Measurements from ENCODE around the gene NEU2. TPM values are rescaled to one million over a fixed set of nuclear protein-coding genes. Genes with fewer than 3 reads are reported as not detected.
"Not testable (repeated sequence)": the region's sequence is repeated elsewhere in the genome, so short reads cannot be mapped to it uniquely, and the experiment has no call there.

The NEU2 gene
- total RNA-seq, 2 donors from 2014 or later: not detected

DNA sequence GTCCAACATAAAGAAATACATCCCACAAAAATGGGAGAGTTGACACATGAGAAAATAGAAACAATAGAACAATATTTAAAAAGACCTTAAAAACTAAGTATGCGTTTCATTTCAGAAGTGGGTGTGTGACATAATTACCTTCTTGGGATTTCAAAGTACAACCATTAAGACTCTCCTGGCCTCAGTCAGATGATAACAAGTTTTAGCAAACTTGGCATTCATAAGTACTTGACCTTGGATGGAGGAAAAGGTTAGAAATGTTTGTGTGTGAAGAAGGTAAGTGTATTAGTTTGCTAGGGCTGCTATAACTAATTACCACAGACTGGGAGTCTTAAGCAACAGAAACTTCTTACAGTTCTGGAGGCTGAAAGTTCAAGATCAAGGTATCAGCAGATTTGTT is 14.5 kb upstream of the NEU2 start:
- no peaks in the 10 kb centered on the region for H3K9me3 ChIP-seq
- H3K27ac ChIP-seq: no peak overlapping the region
- WGBS, 2 donors: 97 to 100% methylated on average over 1 of the region's 1 CpG
- TF ChIP-seq, protein P1, sequence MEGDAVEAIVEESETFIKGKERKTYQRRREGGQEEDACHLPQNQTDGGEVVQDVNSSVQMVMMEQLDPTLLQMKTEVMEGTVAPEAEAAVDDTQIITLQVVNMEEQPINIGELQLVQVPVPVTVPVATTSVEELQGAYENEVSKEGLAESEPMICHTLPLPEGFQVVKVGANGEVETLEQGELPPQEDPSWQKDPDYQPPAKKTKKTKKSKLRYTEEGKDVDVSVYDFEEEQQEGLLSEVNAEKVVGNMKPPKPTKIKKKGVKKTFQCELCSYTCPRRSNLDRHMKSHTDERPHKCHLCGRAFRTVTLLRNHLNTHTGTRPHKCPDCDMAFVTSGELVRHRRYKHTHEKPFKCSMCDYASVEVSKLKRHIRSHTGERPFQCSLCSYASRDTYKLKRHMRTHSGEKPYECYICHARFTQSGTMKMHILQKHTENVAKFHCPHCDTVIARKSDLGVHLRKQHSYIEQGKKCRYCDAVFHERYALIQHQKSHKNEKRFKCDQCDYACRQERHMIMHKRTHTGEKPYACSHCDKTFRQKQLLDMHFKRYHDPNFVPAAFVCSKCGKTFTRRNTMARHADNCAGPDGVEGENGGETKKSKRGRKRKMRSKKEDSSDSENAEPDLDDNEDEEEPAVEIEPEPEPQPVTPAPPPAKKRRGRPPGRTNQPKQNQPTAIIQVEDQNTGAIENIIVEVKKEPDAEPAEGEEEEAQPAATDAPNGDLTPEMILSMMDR (IDR thresholded peaks at IDR 0.05): no peak
- TF ChIP-seq POLR2A (IDR thresholded peaks at IDR 0.05): no peak
- no peaks in the 10 kb centered on the region for H3K36me3 ChIP-seq (replicated peaks in 1 of 2; ENCODE audit: insufficient read depth in 1 of 2, low read depth in 2 of 2)
- no peak overlapping the region for H3K4me3 ChIP-seq
- no peaks in the 10 kb centered on the region for H3K27me3 ChIP-seq
- ATAC-seq (no peak), DNase-seq (no peak)
- intact Hi-C loops (cut with DNase I): no loop called here
- H3K4me1 ChIP-seq: peaks cover 5% of the 10 kb centered on the region

DNA sequence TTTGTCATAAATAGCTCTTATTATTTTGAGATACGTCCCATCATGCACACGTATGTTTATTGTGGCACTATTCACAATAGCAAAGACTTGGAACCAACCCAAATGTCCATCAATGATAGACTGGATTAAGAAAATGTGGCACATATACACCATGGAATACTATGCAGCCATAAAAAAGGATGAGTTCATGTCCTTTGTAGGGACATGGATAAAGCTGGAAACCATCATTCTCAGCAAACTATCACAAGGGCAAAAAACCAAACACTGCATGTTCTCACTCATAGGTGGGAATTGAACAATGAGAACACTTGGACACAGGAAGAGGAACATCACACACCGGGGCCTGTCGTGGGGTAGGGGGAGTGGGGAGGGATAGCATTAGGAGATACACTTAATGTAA is 12.9 kb upstream of the NEU2 start:
- H3K36me3 ChIP-seq (replicated peaks in 1 of 2; ENCODE audit: insufficient read depth in 1 of 2, low read depth in 2 of 2); H3K4me3 ChIP-seq; intact Hi-C loops (cut with DNase I); ATAC-seq; H3K9me3 ChIP-seq; H3K27ac ChIP-seq; H3K4me1 ChIP-seq; H3K27me3 ChIP-seq; DNase-seq: not testable (repeated sequence)
- 83 to 90% methylated on average over 4 of the region's 4 CpGs for WGBS, 2 donors

- no peaks in the 10 kb centered on the region for H3K4me1 ChIP-seq
- H3K27ac ChIP-seq: no peak overlapping the region
- no peak overlapping the region for H3K4me3 ChIP-seq
- no peaks in the 10 kb centered on the region for H3K36me3 ChIP-seq (replicated peaks in 1 of 2; ENCODE audit: insufficient read depth in 1 of 2, low read depth in 2 of 2)
- no peak for DNase-seq
- 66 to 84% methylated on average over 2 of the region's 2 CpGs for WGBS, 2 donors
- no peaks in the 10 kb centered on the region for H3K9me3 ChIP-seq
- intact Hi-C loops (cut with DNase I): no loop called here
- no peak for ATAC-seq
- H3K27me3 ChIP-seq: no peaks in the 10 kb centered on the region
- TF ChIP-seq, protein P1 (IDR thresholded peaks at IDR 0.05): no peak
- TF ChIP-seq POLR2A (IDR thresholded peaks at IDR 0.05): no peak
These were observed 12.0 kb upstream of the NEU2 start for GRCh38 chr2:233020454-233020853.

DNA sequence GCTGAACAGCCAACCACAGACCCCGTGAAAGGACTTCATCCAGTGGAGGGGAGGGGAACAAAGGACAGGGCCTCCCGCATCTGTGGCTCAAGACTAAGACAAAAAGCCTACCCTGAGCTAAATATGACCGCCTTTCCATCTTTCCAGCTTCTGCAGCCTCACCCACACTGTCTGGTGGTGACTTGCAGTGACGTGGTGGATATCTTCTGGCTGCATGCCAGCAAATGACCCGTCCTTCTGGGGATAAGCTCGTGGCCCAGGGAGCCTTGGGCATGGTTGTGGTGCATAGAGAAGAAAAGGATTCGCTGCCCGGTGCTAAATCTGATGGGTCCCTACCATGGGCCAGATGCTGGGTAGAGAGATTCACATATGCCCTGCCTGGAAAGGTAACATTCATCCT is 10.7 kb upstream of the NEU2 start:
- 66 to 67% methylated on average over 8 of the region's 8 CpGs for WGBS, 2 donors
- no peak for DNase-seq
- intact Hi-C loops (cut with DNase I): no loop called here
- Histone ChIP-seq H3K27me3 (no peaks in the 10 kb centered on the region), H3K4me3 (no peak overlapping the region), H3K27ac (no peak overlapping the region), H3K9me3 (no peaks in the 10 kb centered on the region), H3K36me3 (replicated peaks in 1 of 2; ENCODE audit: insufficient read depth in 1 of 2, low read depth in 2 of 2) (no peaks in the 10 kb centered on the region), H3K4me1 (no peaks in the 10 kb centered on the region)
- ATAC-seq: no peak
- TF ChIP-seq, protein P1 (IDR thresholded peaks at IDR 0.05): no peak
- TF ChIP-seq POLR2A (IDR thresholded peaks at IDR 0.05): no peak

GRCh38 chr2:233022561-233022960 is 9.9 kb upstream of the NEU2 start:
- no peak for DNase-seq
- intact Hi-C loops (cut with DNase I): no loop called here
- H3K4me1 ChIP-seq: no peaks in the 10 kb centered on the region
- H3K27ac ChIP-seq: no peak overlapping the region
- WGBS, 2 donors: 78 to 80% methylated on average over 6 to 7 of the region's 8 CpGs
- no peaks in the 10 kb centered on the region for H3K36me3 ChIP-seq (replicated peaks in 1 of 2; ENCODE audit: insufficient read depth in 1 of 2, low read depth in 2 of 2)
- no peaks in the 10 kb centered on the region for H3K9me3 ChIP-seq
- ATAC-seq: no peak
- no peaks in the 10 kb centered on the region for H3K27me3 ChIP-seq
- H3K4me3 ChIP-seq: no peak overlapping the region
- TF ChIP-seq, protein P1 (IDR thresholded peaks at IDR 0.05): no peak
- no peak for TF ChIP-seq POLR2A (IDR thresholded peaks at IDR 0.05)
